Osteoblast (primary cell): ENCODE results near the gene FITM1. TPM values are rescaled to one million over a fixed set of nuclear protein-coding genes. Genes with fewer than 3 reads are reported as not detected.

ENCODE experiments used
- DNase-seq: peaks from one replicate; pipeline ENCODE4 v3.0.0; 2011; ENCODE audit warnings: low spot score, mixed read lengths; ENCODE audit not compliant: insufficient read length; ENCODE audit errors: missing footprints
- H2AFZ ChIP-seq: 2 replicates; pipeline ENCODE4 v1.6.0; 2011; ENCODE audit warnings: mild to moderate bottlenecking, low read length
- H3K27ac ChIP-seq: 2 replicates; pipeline ENCODE4 v1.5.1; 2011; ENCODE audit warnings: mild to moderate bottlenecking, low read depth, low read length, moderate library complexity
- H3K27me3 ChIP-seq: 2 replicates; pipeline ENCODE4 v1.6.0; 2012; ENCODE audit warnings: mild to moderate bottlenecking, control low read depth, inconsistent platforms, low read length, moderate library complexity; ENCODE audit not compliant: insufficient read depth
- H3K36me3 ChIP-seq: 2 replicates; pipeline ENCODE4 v1.5.1; 2011; ENCODE audit warnings: mild to moderate bottlenecking, low read length, control low read depth, moderate library complexity; ENCODE audit not compliant: insufficient read depth
- H3K4me1 ChIP-seq: 2 replicates; pipeline ENCODE4 v1.5.1; 2011; ENCODE audit warnings: mild to moderate bottlenecking, low read length, control low read depth, moderate library complexity; ENCODE audit not compliant: insufficient read depth
- H3K4me2 ChIP-seq: 2 replicates; pipeline ENCODE4 v1.6.0; 2011; ENCODE audit warnings: mild to moderate bottlenecking, low read length; ENCODE audit not compliant: insufficient read depth
- H3K4me3 ChIP-seq: fragments of 200-600 bp; sonication (generic); 3 replicates; pipeline ENCODE4 v1.5.1; 2012; ENCODE audit warnings: mild to moderate bottlenecking, low read length, inconsistent platforms; ENCODE audit not compliant: insufficient read depth
- H3K79me2 ChIP-seq: 2 replicates; pipeline ENCODE4 v1.6.0; 2012; ENCODE audit warnings: mild to moderate bottlenecking, low read length, control low read depth, inconsistent platforms; ENCODE audit not compliant: insufficient read depth
- H3K9me3 ChIP-seq: 2 replicates; pipeline ENCODE4 v1.5.1; 2011; ENCODE audit warnings: low read depth, low read length, control low read depth
- H4K20me1 ChIP-seq: 2 replicates; pipeline ENCODE4 v1.6.0; 2012; ENCODE audit warnings: mild to moderate bottlenecking, low read length, control low read depth; ENCODE audit not compliant: insufficient read depth
- CTCF ChIP-seq: IDR thresholded peaks from 2 replicates; pipeline ENCODE4 v1.5.1; 2011; ENCODE audit warnings: mild to moderate bottlenecking, low read depth, low read length, moderate library complexity; ENCODE audit errors: extremely low read depth
- total RNA-seq: library from RNA; depleted of rRNA; stranded (reverse); fragments of >200 nt; gene quantifications from 2 replicates; pipeline ENCODE4 v1.2.3, GENCODE V29; 2012

The FITM1 gene
- total RNA-seq, 1 donor, result 0.72 TPM

GRCh38 chr14:24137529-24138395 lies 7.3 kb downstream of the FITM1 start:
- TF ChIP-seq CTCF, result no peak

GRCh38 chr14:24138396-24139271 lies 8.2 kb downstream of the FITM1 start:
- TF ChIP-seq CTCF, result no peak
- Histone ChIP-seq H3K9me3 (no peaks in the 10 kb centered on the region), H3K4me2 (peak overlapping the region; percentile 18), H3K79me2 (peaks cover 49% of the 10 kb centered on the region), H3K27ac (no peak overlapping the region), H3K36me3 (peaks cover 26% of the 10 kb centered on the region), H3K4me1 (peaks cover 25% of the 10 kb centered on the region), H4K20me1 (peaks cover 8% of the 10 kb centered on the region), H3K4me3 (no peak overlapping the region), H3K27me3 (no peaks in the 10 kb centered on the region), H2AFZ (no peak overlapping the region)
- peak; percentile 77 for DNase-seq

More at GRCh38 chr14:24137529-24138395, 7.3 kb downstream of the FITM1 start:
- H3K4me3 ChIP-seq, result no peak overlapping the region
- no peaks in the 10 kb centered on the region for H3K27me3 ChIP-seq
- peaks cover 26% of the 10 kb centered on the region for H3K36me3 ChIP-seq
- H3K4me1 ChIP-seq, result peaks cover 18% of the 10 kb centered on the region
- peak overlapping the region; percentile 97 for H3K4me2 ChIP-seq
- H2AFZ ChIP-seq, result no peak overlapping the region
- H4K20me1 ChIP-seq, result peaks cover 8% of the 10 kb centered on the region
- peak; percentile 69 for DNase-seq
- H3K27ac ChIP-seq, result no peak overlapping the region
- H3K79me2 ChIP-seq, result peaks cover 49% of the 10 kb centered on the region
- H3K9me3 ChIP-seq, result no peaks in the 10 kb centered on the region

- no peak for TF ChIP-seq CTCF
- peaks cover 33% of the 10 kb centered on the region for H3K4me1 ChIP-seq
- peaks cover 56% of the 10 kb centered on the region for H3K79me2 ChIP-seq
Observed at GRCh38 chr14:24139272-24139934, 8.9 kb downstream of the FITM1 start.

More at GRCh38 chr14:24139272-24139934, 8.9 kb downstream of the FITM1 start:
- no peaks in the 10 kb centered on the region for H3K9me3 ChIP-seq
- H2AFZ ChIP-seq, result no peak overlapping the region
- H3K27ac ChIP-seq, result no peak overlapping the region
- peak overlapping the region; percentile 95 for H3K4me2 ChIP-seq
- H4K20me1 ChIP-seq, result peaks cover 8% of the 10 kb centered on the region
- no peaks in the 10 kb centered on the region for H3K27me3 ChIP-seq
- H3K4me3 ChIP-seq, result no peak overlapping the region
- no peak for DNase-seq
- peaks cover 32% of the 10 kb centered on the region for H3K36me3 ChIP-seq
